GM12873 (cell line): ENCODE data around the gene TEX53.

Experiments used
- TF ChIP-seq, protein P1 (sequence below): IDR thresholded peaks from 2 replicates; pipeline ENCODE4 v1.5.1; 2012; ENCODE audit warnings: low read depth, mild to moderate bottlenecking, moderate library complexity, low read length, control low read depth; ENCODE audit not compliant: insufficient read depth; ENCODE audit errors: missing control alignments

The TEX53 gene

GRCh38 chr9:114694146-114694545 is 36.5 kb upstream of the TEX53 start:
- TF ChIP-seq, protein P1, sequence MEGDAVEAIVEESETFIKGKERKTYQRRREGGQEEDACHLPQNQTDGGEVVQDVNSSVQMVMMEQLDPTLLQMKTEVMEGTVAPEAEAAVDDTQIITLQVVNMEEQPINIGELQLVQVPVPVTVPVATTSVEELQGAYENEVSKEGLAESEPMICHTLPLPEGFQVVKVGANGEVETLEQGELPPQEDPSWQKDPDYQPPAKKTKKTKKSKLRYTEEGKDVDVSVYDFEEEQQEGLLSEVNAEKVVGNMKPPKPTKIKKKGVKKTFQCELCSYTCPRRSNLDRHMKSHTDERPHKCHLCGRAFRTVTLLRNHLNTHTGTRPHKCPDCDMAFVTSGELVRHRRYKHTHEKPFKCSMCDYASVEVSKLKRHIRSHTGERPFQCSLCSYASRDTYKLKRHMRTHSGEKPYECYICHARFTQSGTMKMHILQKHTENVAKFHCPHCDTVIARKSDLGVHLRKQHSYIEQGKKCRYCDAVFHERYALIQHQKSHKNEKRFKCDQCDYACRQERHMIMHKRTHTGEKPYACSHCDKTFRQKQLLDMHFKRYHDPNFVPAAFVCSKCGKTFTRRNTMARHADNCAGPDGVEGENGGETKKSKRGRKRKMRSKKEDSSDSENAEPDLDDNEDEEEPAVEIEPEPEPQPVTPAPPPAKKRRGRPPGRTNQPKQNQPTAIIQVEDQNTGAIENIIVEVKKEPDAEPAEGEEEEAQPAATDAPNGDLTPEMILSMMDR: no peak

DNA sequence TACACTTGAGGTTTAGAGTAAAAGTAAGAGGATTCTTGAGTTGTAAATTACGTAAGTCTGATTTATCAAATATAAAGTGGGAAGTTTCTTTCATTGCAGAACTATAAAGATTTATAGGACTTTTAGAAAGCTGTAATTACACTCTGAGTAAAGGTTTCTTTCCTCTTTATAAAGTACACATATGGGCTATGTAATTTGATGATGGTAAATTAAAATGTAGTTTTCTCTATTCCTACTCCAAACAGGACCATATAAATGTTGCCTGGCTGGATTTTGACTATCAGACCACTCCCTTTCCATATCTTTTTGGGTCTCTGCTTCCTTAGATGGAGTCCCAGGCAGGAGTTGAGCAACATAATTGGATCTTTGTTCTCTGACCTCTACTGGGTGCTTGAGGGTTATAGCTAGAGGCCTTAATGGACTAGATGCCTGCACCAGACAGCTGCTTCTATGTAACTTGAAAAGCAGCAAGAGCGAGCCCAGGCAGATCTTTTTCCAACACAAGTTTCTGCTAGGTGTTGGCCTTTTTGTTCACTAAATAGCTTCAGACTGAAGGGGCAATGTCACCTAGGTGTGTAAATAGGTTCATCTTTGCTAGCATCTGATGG is 35.7 kb upstream of the TEX53 start:
- TF ChIP-seq, protein P1: no peak

DNA sequence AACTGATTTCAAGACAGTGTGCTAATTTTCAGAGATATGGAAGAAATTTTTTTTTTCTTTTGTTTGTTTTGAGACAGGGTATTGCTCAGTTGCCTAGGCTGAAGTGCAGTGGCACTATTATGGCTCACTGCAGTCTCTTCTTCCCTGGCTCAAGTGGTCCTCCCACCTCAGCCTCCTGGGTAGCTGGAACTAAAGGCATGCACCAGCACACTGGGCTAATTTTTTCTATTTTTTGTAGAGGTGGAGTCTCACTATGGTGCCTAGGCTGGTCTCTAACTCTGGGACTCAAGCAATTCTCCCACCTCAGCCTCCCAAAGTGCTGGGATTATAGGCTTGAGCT is 34.3 kb upstream of the TEX53 start:
- TF ChIP-seq, protein P1: no peak

DNA sequence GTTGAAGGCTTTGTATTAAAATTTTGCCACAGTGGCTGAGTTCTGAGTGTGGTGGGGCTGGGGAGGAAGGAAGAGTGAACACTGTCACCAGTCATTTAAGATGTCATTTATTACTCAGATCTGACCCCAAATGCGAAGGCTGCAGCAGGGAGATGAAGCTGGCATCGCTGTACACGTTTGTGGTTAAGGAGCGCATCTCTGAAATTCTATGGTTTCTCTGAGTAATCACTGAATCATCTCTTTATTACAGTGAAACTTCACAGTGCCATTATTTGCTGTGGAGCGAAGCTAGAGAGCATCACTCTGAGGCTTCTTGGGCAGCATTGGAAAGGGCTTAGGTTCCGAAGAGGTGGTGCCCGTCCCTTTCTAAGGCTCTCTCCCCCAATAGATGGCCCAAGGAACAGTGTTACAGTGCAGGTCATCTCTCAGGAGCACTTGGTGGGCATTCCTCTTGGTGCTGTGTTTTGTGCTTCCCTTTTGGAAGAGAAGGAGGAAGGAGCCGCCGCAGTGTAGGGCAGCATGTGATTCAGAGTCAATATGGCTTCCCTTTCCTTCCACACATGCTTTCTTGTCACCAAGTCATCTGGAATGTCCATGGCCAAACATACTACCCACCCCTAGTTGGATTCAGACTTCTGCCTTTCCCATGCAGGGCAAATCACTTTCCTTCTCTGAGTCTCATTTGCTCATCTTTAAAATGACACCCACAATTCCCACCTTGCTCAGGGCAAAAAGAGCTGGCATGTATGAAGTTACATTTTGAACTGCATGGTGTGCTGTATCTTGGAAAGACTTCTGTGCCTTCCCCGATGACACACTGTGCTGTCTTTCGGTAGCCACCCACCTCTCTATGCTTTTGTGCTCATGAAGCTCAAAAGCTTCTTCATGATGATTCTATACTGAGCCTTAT is 33.7 kb upstream of the TEX53 start:
- TF ChIP-seq, protein P1: no peak

DNA sequence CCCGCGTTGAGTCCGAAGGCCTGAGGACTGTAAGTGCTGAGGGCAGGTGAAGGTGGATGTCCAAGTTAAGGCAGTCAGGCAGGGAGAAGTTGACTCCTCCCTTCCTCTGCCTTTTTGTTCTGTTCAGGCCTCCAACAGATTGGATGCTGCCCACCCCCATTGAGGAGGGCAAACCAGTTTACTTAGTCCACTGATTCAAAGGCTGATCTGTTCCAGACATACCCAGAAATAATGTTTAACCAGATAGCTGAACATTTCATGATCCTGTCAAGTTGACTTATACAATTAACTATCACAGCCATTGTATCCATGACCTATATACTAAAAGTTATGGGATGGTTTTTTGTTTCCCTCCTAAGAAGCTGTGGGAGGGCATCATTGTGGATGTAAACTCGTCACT is 32.7 kb upstream of the TEX53 start:
- TF ChIP-seq, protein P1: no peak

DNA sequence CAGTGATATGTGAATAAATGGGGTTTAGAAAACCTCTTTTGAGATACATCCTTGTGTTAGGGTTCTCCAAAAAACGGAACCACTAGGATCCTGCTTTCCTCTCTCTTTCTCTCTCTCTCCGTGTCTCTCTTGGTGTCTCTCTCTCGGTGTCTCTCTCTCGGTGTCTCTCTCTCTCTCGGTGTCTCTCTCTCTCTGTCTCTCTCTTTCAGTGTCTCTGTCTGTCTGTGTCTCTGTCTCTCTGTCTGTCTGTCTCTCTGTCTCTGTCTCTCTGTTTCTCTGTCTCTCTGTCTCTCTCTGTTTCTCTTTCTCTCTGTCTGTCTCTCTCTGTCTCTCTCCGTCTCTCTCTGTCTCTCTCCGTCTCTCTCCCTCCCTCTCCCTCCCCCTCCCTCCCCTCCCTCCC is 32.2 kb upstream of the TEX53 start:
- TF ChIP-seq, protein P1: no peak

DNA sequence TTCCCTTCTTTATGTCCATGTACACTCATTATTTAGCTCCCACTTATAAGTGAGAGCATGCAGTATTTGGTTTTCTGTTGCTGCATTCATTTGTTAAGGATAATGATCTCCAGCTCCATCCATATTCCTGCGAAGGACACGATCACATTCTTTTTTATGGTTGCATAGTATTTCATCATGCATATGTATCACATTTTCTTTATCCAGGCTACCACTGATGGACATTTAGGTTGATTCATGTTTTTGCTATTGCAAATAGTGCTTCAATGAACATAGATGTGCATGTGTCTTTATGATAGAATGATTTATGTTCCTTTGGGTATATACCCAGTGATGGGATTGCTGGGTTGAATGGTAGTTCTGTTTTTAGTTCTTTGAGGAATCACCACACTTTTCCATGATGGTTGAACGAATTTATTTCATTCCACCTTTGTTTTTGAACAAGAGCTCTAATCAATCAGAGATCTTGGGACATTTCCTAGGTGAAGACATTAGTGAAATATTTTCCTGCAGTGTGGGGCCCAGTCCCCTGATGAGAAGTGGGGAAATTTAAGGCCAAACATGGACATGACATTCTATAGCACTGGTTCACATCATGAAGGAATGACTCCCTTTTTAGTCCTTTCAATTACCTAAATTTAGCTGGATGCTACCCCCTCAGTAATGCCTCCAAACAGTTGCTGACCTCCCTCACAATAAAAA is 31.5 kb upstream of the TEX53 start:
- TF ChIP-seq, protein P1: no peak
